Stimulated activated CD4-positive, alpha-beta T cell treated with anti-CD3 and anti-CD28 coated beads, TNF-alpha, amount 100 ng/mL, for 24 hours (primary cell): ENCODE results near the gene TEX44.
A peak's percentile ranks its signal among the peaks of the same experiment; 100 is the strongest.

Experiments
- DNase-seq, 3 experiments: peaks; one replicate each; pipeline ENCODE4 v3.0.0-alpha.2; 2020; ENCODE audit warnings: low read depth in 3 of 3

Gene TEX44

GRCh38 chr2:231633241-231633976, 40.7 kb downstream of the TEX44 start:
- DNase-seq, result no peak

GRCh38 chr2:231634412-231634811, 41.7 kb downstream of the TEX44 start:
- DNase-seq, result no peak

GRCh38 chr2:231634951-231635875, 42.5 kb downstream of the TEX44 start:
- DNase-seq, result no peak

- DNase-seq, result no peak
Measured at GRCh38 chr2:231640241-231640640, 47.6 kb downstream of the TEX44 start.

GRCh38 chr2:231640641-231641111, 48.0 kb downstream of the TEX44 start:
- no peak for DNase-seq

GRCh38 chr2:231642631-231643494, 50.2 kb downstream of the TEX44 start:
- peak; percentile 42 to 73 (median 45) for DNase-seq

GRCh38 chr2:231643495-231643888, 50.8 kb downstream of the TEX44 start:
- DNase-seq, result no peak
